ENCODE results near the gene CRIP3. TPM values are rescaled to one million over a fixed set of nuclear protein-coding genes. Genes with fewer than 3 reads are reported as not detected.

CRIP3 gene, protein sequence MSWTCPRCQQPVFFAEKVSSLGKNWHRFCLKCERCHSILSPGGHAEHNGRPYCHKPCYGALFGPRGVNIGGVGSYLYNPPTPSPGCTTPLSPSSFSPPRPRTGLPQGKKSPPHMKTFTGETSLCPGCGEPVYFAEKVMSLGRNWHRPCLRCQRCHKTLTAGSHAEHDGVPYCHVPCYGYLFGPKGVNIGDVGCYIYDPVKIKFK
- total RNA-seq: 0.18 TPM in 1 of 2 replicates, not detected in the other

DNA sequence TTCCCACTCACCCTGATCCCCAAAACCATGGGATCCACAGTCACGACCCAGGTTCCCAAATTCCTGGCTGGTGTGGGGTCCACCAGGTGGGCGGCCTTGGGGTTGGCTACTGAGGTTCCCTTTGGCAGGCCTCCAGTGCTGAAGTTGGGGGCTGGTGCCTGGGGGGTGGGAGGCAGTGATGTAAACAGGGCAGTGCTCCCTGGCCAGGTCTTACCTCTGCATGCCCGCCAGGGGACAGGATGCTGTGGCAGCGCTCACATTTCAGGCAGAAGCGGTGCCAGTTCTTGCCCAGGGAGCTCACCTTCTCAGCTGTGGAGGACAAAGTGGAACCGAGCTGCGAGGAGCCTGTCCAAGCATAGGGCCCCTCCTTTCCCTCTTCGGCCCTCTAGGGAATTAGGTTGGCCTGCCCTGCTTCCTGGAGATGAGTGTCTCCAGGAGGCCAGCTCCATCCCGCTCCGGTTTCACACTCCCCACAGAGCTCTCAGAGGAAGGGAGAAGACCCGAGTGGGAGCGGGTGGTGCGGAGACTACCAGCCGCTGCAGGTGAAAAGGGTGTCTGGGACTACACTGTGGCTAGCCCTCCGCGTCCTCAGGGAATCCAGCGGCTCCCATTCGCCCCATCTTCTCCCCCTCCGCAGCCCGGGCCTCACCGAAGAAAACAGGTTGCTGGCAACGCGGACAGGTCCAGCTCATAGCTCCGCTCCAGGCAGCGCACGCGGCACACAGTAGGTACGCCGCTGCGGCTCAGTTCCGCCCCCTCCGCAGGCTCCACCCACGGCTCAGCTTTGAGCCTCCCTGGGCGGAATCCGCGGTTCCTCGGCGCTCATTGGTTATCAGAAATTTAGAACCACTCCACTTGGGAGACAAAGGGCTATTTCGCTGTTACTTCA, at the start of gene CRIP3:
Gene CRIP3 (minus strand): TSS at position 726 of the 889 bp plus-strand sequence. CDS start 34 bp downstream, at position 692.

DNA sequence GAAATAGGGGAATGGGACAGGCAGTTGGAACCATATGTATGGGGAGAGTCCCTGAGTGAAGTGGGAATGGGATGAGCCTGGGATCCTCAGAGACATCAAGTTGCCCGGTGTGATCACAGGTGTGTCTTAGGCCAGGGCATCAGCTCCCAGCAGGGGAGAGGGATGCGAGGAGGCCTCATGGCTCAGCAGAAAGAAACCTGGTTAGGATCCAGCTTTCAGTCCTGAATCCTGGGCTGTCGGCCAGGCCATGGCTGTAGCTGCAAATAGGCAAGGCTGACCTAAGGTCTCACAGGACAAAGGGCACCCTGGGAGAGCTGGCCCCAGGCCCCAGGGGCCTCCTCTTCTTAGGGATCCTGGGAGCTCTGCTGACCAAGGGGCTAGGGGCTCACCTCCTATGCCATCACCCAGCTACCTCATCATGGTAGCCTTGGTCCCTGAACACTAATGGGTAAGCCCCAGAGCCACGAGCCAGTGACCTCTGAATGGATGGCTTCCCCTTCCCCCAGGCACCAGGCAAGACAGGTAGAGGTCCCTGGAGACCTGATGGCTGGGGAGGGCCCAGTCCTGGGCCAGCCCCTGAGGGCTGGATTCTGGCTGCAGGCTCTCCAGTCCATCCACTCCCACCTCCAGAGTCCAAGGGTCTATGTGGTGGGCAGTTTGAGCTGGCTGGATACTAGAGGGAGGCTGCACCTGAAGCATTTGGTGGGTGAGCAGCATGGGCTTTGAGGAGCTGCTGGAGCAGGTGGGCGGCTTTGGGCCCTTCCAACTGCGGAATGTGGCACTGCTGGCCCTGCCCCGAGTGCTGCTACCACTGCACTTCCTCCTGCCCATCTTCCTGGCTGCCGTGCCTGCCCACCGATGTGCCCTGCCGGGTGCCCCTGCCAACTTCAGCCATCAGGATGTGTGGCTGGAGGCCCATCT, 10.7 kb downstream of the CRIP3 start, which contains the start of gene SLC22A7:
Gene SLC22A7 (plus strand): TSS at position 617 of the 921 bp plus-strand sequence. CDS start 99 bp downstream, at position 716.

Other genes starting within 250 kb of the CRIP3 start
- gene MRPL2, start 249.4 kb downstream of the CRIP3 start, total RNA-seq: 16.5 and 18.1 TPM in 2 replicates
- 15.5 and 18.7 TPM in 2 replicates for gene KLC4, start 249.2 kb downstream of the CRIP3 start, total RNA-seq
- 141 and 147 TPM in 2 replicates for gene PTK7, start 232.5 kb downstream of the CRIP3 start, total RNA-seq
- 13.8 and 18.7 TPM in 2 replicates for gene SRF, start 137.6 kb downstream of the CRIP3 start, total RNA-seq
- 18.5 and 27.7 TPM in 2 replicates for gene CUL9, start 126.6 kb downstream of the CRIP3 start, total RNA-seq
- gene DNPH1, start 79.3 kb downstream of the CRIP3 start, total RNA-seq: 45.9 and 54.5 TPM in 2 replicates
- not detected in 2 replicates for gene TTBK1, start 65.3 kb downstream of the CRIP3 start, total RNA-seq
- not detected in 2 replicates for gene SLC22A7, start 10.6 kb downstream of the CRIP3 start, total RNA-seq
- gene ZNF318, start 60.8 kb upstream of the CRIP3 start, total RNA-seq: 3.4 and 4.5 TPM in 2 replicates
- gene ABCC10, start 118.7 kb upstream of the CRIP3 start, total RNA-seq: 16.5 and 17.3 TPM in 2 replicates
- gene DLK2, start 146.7 kb upstream of the CRIP3 start, total RNA-seq: 0.28 and 0.37 TPM in 2 replicates
- 7.4 and 9.3 TPM in 2 replicates for gene TJAP1, start 168.7 kb upstream of the CRIP3 start, total RNA-seq
- gene LRRC73, start 201.5 kb upstream of the CRIP3 start, total RNA-seq: 0.28 and 0.65 TPM in 2 replicates
- gene YIPF3, start 208.1 kb upstream of the CRIP3 start, total RNA-seq: 120 and 141 TPM in 2 replicates
- gene POLR1C, start 208.3 kb upstream of the CRIP3 start, total RNA-seq: 23.9 and 28.4 TPM in 2 replicates